ENCODE results near the gene ZSCAN2. TPM values are rescaled to one million over a fixed set of nuclear protein-coding genes. Genes with fewer than 3 reads are reported as not detected.

ZSCAN2 gene
- total RNA-seq, 4 donors from 2014 or later = 6.1 to 10.3 (median 8.6) TPM

- in situ Hi-C loops (cut with MboI; ENCODE audit: low sequenced_read_pairs in 4 of 4) = loop anchor here in 2 of 4 donors (5.0 to 10.0 kb wide), 2 partner anchors 341 to 458 kb away; no protein-coding TSS in a partner anchor
- DNase-seq = no peak
- no peak for TF ChIP-seq CTCF (IDR thresholded peaks at IDR 0.05 in 4 of 5, conservative IDR thresholded peaks at IDR 0.05 in 1 of 5)
- no peak for TF ChIP-seq POLR2A (IDR thresholded peaks at IDR 0.05)
These were observed 14.1 kb upstream of the ZSCAN2 start for GRCh38 chr15:84586696-84587095.

GRCh38 chr15:84588053-84588874 is 12.5 kb upstream of the ZSCAN2 start:
- Histone ChIP-seq H3K36me3 (no peaks in the 10 kb centered on the region), H3K27ac (no peak overlapping the region), H3K9me3 (no peaks in the 10 kb centered on the region), H3K4me1 (peaks cover 5 to 10% of the 10 kb centered on the region in 2 donors), H3K4me3 (peak overlapping the region; percentile 3 to 47 (median 40)), H3K27me3 (no peaks in the 10 kb centered on the region)
- intact Hi-C loops (cut with DNase I; ENCODE audit: low total_unique reads) (loop anchor here (2.0 to 10.0 kb wide), 3 partner anchors 51 to 457 kb away; no protein-coding TSS in a partner anchor), in situ Hi-C loops (cut with MboI; ENCODE audit: low sequenced_read_pairs in 4 of 4) (loop anchor here in 2 of 4 donors (5.0 to 10.0 kb wide), 2 partner anchors 339 to 457 kb away; no protein-coding TSS in a partner anchor)
- ATAC-seq (peak; percentile 94 to 95), DNase-seq (peak; percentile 74 to 80)
- TF ChIP-seq CTCF (IDR thresholded peaks at IDR 0.05 in 4 of 5, conservative IDR thresholded peaks at IDR 0.05 in 1 of 5) (peak; percentile 40 to 98 (median 72)), POLR2A (IDR thresholded peaks at IDR 0.05) (no peak)

More at GRCh38 chr15:84586696-84587095, 14.1 kb upstream of the ZSCAN2 start:
- H3K27me3 ChIP-seq = no peaks in the 10 kb centered on the region
- H3K36me3 ChIP-seq = no peaks in the 10 kb centered on the region
- H3K9me3 ChIP-seq = no peaks in the 10 kb centered on the region
- no peak overlapping the region for H3K27ac ChIP-seq
- H3K4me1 ChIP-seq = peaks cover 5 to 10% of the 10 kb centered on the region in 2 donors
- H3K4me3 ChIP-seq = no peak overlapping the region
- intact Hi-C loops (cut with DNase I; ENCODE audit: low total_unique reads) = loop anchor here (10.0 kb wide), 1 partner anchor 458 kb away; no protein-coding TSS in a partner anchor
- ATAC-seq = no peak

DNA sequence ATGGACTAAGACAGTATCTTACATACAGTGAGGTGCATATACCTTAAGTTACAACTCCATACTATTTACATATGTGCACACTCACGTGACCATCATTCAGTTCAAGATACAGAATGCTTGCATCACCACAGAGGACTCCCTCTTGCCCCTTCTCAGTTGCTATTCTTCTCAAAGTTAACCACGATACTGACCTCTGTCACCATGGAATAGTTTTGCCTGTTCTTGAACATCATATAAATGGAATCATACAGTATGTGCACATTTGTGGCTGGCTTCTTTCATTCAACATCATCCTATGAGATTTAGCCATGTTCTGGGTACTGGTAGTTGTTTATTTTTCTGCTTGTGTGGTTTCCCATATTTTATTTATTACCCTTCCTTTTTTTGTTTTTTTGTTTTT is 10.4 kb upstream of the ZSCAN2 start:
- Histone ChIP-seq H3K27me3 (no peaks in the 10 kb centered on the region), H3K27ac (no peak overlapping the region), H3K4me1 (peaks cover 5 to 10% of the 10 kb centered on the region in 2 donors), H3K9me3 (no peaks in the 10 kb centered on the region), H3K36me3 (no peaks in the 10 kb centered on the region), H3K4me3 (no peak overlapping the region)
- intact Hi-C loops (cut with DNase I; ENCODE audit: low total_unique reads) = loop anchor here (10.0 kb wide), 1 partner anchor 224 kb away; the partner anchor contains the start of gene ALPK3
- TF ChIP-seq CTCF (IDR thresholded peaks at IDR 0.05 in 4 of 5, conservative IDR thresholded peaks at IDR 0.05 in 1 of 5) = no peak
- DNase-seq (no peak), ATAC-seq (no peak)
- in situ Hi-C loops (cut with MboI; ENCODE audit: low sequenced_read_pairs in 4 of 4) = loop anchor here in 2 of 4 donors (5.0 to 10.0 kb wide), 3 partner anchors 64 to 454 kb away; partner anchors contain the start of genes NMB (in 2 of the 2) and WDR73 (in 2 of the 2)

DNA sequence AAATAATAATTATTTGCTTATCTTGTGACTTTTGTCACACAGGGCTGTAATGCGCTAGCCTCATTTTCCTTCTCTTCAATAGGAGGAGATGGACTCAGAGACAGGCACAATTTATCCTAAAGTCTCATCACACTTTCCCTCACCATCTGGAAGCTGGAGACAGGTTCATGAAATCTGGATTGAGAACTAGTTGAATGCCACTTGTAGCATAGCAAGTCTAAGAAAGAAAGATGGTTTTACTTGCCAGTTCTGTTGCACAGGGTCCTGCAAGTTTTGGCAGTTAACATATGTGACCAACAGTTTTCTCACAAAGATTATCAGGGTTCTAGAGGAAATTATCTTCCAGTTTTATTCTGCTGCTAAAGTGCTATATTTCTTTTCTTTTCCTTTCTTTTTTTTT is 9.0 kb upstream of the ZSCAN2 start:
- intact Hi-C loops (cut with DNase I; ENCODE audit: low total_unique reads) (loop anchor here (10.0 kb wide), 1 partner anchor 223 kb away; the partner anchor contains the start of gene ALPK3), in situ Hi-C loops (cut with MboI; ENCODE audit: low sequenced_read_pairs in 4 of 4) (loop anchor here in 2 of 4 donors (5.0 to 10.0 kb wide), 3 partner anchors 63 to 453 kb away; partner anchors contain the start of genes NMB (in 2 of the 2) and WDR73 (in 2 of the 2))
- Histone ChIP-seq H3K27ac (no peak overlapping the region), H3K9me3 (no peaks in the 10 kb centered on the region), H3K27me3 (no peaks in the 10 kb centered on the region), H3K36me3 (no peaks in the 10 kb centered on the region), H3K4me1 (peaks cover 5 to 10% of the 10 kb centered on the region in 2 donors), H3K4me3 (no peak overlapping the region)
- DNase-seq = no peak
- TF ChIP-seq POLR2A (IDR thresholded peaks at IDR 0.05) (no peak), CTCF (IDR thresholded peaks at IDR 0.05 in 4 of 5, conservative IDR thresholded peaks at IDR 0.05 in 1 of 5) (no peak)
- no peak for ATAC-seq
